ENCODE measurements around the gene DGKZ.

- TF ChIP-seq EZH2 (IDR thresholded peaks at IDR 0.05; ENCODE audit: insufficient read depth, poor library complexity, severe bottlenecking), result no peak
- no peak for TF ChIP-seq EZH2phosphoT487 (IDR thresholded peaks at IDR 0.05; ENCODE audit: insufficient read depth, low read depth)
Measured at GRCh38 chr11:46333394-46333947, 13.8 kb upstream of the DGKZ start.

All from GM23248 (cell line).